H1 (cell line): ENCODE results near the gene CAMTA1. TPM values are rescaled to one million over a fixed set of nuclear protein-coding genes. Genes with fewer than 3 reads are reported as not detected.

ENCODE experiments used
- CTCF ChIA-PET: fragments of 300-600 bp; sonication (Branson Sonifier 250); formaldehyde crosslinking; loops from one replicate; lab custom pipeline; 2021; ENCODE audit not compliant: partially characterized antibody; lab: Charles Lee
- POLR2A ChIA-PET: fragments of 300-600 bp; sonication (Branson Sonifier 250); formaldehyde crosslinking; loops from one replicate; lab custom pipeline; 2021; ENCODE audit warnings: inconsistent platforms; ENCODE audit not compliant: partially characterized antibody; lab: Charles Lee
- DNase-seq, 2 experiments: peaks; one replicate each; pipeline versions ENCODE4 v3.0.0 to v3.0.0-alpha.2; 2010 to 2022; ENCODE audit warnings: low spot score in 2 of 2, low read depth in 1 of 2, mixed read lengths in 1 of 2
- FAIRE-seq: peaks from 2 replicates; lab custom pipeline; 2011; peaks lifted over from hg19 to GRCh38; lab: Jason Lieb, UNC
- H2AFZ ChIP-seq: 2 replicates; pipeline ENCODE4 v1.8.1; 2012; ENCODE audit warnings: low read length, inconsistent platforms
- H2AK5ac ChIP-seq: 2 replicates; pipeline ENCODE4 v1.6.1; 2013; ENCODE audit warnings: low read depth, low read length
- H2BK120ac ChIP-seq: replicated peaks from 2 replicates; pipeline ENCODE3; 2013; ENCODE audit warnings: low read depth, low read length, inconsistent platforms
- H2BK12ac ChIP-seq: 2 replicates; pipeline ENCODE4 v1.6.1; 2013; ENCODE audit warnings: low read depth, low read length
- H2BK15ac ChIP-seq: 2 replicates; pipeline ENCODE4 v1.6.1; 2013; ENCODE audit warnings: low read length
- H2BK20ac ChIP-seq: 2 replicates; pipeline ENCODE4 v1.6.1; 2013; ENCODE audit warnings: low read length
- H2BK5ac ChIP-seq: 2 replicates; pipeline ENCODE4 v1.6.1; 2013; ENCODE audit warnings: low read depth, low read length
- H3K14ac ChIP-seq: 2 replicates; pipeline ENCODE4 v1.6.1; 2013; ENCODE audit warnings: inconsistent platforms; ENCODE audit not compliant: insufficient read length
- H3K18ac ChIP-seq: 2 replicates; pipeline ENCODE4 v1.6.1; 2013; ENCODE audit warnings: low read length; ENCODE audit errors: extremely low read depth
- H3K23ac ChIP-seq: 2 replicates; pipeline ENCODE4 v1.6.1; 2013; ENCODE audit warnings: inconsistent platforms; ENCODE audit not compliant: insufficient read length
- H3K23me2 ChIP-seq: 2 replicates; pipeline ENCODE4 v1.6.1; 2013; ENCODE audit warnings: low read depth, low read length
- H3K27ac ChIP-seq: 2 replicates; pipeline ENCODE4 v1.6.1; 2011; ENCODE audit warnings: low read depth, low read length, inconsistent platforms
- H3K27me3 ChIP-seq, 4 experiments: replicated peaks in 1 of 4; 1 replicate in 1 of 4; 2 replicates in 3 of 4; pipeline versions ENCODE4 v1.6.1 to v1.8.1; 2011 to 2013; ENCODE audit warnings: low read length in 3 of 4, mild to moderate bottlenecking in 3 of 4, inconsistent platforms in 2 of 4, mixed read lengths in 2 of 4, moderate library complexity in 1 of 4; ENCODE audit not compliant: control insufficient read depth in 3 of 4, insufficient read depth in 3 of 4; ENCODE audit errors: extremely low read depth in 1 of 4
- H3K36me3 ChIP-seq, 4 experiments: 2 replicates each; pipeline versions ENCODE4 v1.6.1 to v1.8.1; 2011 to 2013; ENCODE audit warnings: mild to moderate bottlenecking in 4 of 4, low read length in 3 of 4, moderate library complexity in 2 of 4, control low read depth in 1 of 4, inconsistent platforms in 1 of 4; ENCODE audit not compliant: insufficient read depth in 4 of 4, control insufficient read depth in 2 of 4
- H3K4ac ChIP-seq: replicated peaks from 2 replicates; pipeline ENCODE3; 2013; ENCODE audit warnings: low read length, low read depth, mixed read lengths, inconsistent platforms; ENCODE audit not compliant: insufficient read length
- H3K4me1 ChIP-seq, 4 experiments: replicated peaks in 1 of 4; 1 replicate in 1 of 4; 2 replicates in 3 of 4; pipeline versions ENCODE4 v1.6.1 to v1.8.1; 2011 to 2013; ENCODE audit warnings: low read length in 3 of 4, inconsistent platforms in 2 of 4, mixed read lengths in 1 of 4; ENCODE audit not compliant: insufficient read depth in 4 of 4, control insufficient read depth in 3 of 4
- H3K4me2 ChIP-seq, 2 experiments: 2 replicates each; pipeline versions ENCODE4 v1.6.1 to v1.8.1; 2011 to 2013; ENCODE audit warnings: low read depth in 2 of 2, low read length in 2 of 2, control low read depth in 1 of 2, inconsistent platforms in 1 of 2, mild to moderate bottlenecking in 1 of 2; ENCODE audit not compliant: insufficient read depth in 1 of 2
- H3K4me3 ChIP-seq, 4 experiments: fragments of 200-600, 300-600 bp in 1 of 4; sonication (generic), shearing (Covaris generic), sonication (Bioruptor Twin) in 1 of 4; 2 replicates each; pipeline versions ENCODE4 v1.5.1 to v1.8.1; 2011 to 2016; ENCODE audit warnings: low read length in 4 of 4, low read depth in 3 of 4, control low read depth in 2 of 4, inconsistent platforms in 2 of 4, mild to moderate bottlenecking in 2 of 4, mixed read lengths in 1 of 4, moderate library complexity in 1 of 4; ENCODE audit not compliant: insufficient read depth in 2 of 4; ENCODE audit errors: extremely low read depth in 1 of 4
- H3K56ac ChIP-seq: replicated peaks from 2 replicates; pipeline ENCODE3; 2013; ENCODE audit warnings: low read depth, mild to moderate bottlenecking, mixed read lengths, low read length, inconsistent platforms; ENCODE audit not compliant: insufficient read length
- H3K79me1 ChIP-seq: 2 replicates; pipeline ENCODE4 v1.6.1; 2013; ENCODE audit warnings: low read depth, low read length, control low read depth
- H3K79me2 ChIP-seq, 2 experiments: 2 replicates each; pipeline versions ENCODE4 v1.6.1 to v1.8.1; 2012 to 2013; ENCODE audit warnings: low read length in 2 of 2, mild to moderate bottlenecking in 2 of 2, inconsistent platforms in 1 of 2; ENCODE audit not compliant: insufficient read depth in 2 of 2, control insufficient read depth in 1 of 2
- H3K9ac ChIP-seq, 4 experiments: replicated peaks in 1 of 4; 1 replicate in 1 of 4; 2 replicates in 3 of 4; pipeline versions ENCODE4 v1.6.1 to v1.8.1; 2011 to 2013; ENCODE audit warnings: low read depth in 3 of 4, low read length in 3 of 4, control low read depth in 2 of 4, mild to moderate bottlenecking in 2 of 4, moderate library complexity in 2 of 4, inconsistent platforms in 1 of 4; ENCODE audit errors: extremely low read depth in 1 of 4
- H3K9me3 ChIP-seq, 2 experiments: 2 replicates each; pipeline versions ENCODE4 v1.6.1 to v1.8.1; 2012 to 2013; ENCODE audit warnings: mild to moderate bottlenecking in 2 of 2, moderate library complexity in 2 of 2, control low read depth in 1 of 2, inconsistent platforms in 1 of 2, low read depth in 1 of 2, low read length in 1 of 2, mixed read lengths in 1 of 2; ENCODE audit not compliant: insufficient read depth in 2 of 2
- H4K20me1 ChIP-seq, 2 experiments: replicated peaks in 1 of 2; 2 replicates each; pipeline versions ENCODE3 to v1.8.1; 2011 to 2013; ENCODE audit warnings: inconsistent platforms in 2 of 2, low read length in 2 of 2, mild to moderate bottlenecking in 1 of 2; ENCODE audit not compliant: insufficient read depth in 2 of 2, control insufficient read depth in 1 of 2
- H4K5ac ChIP-seq: 2 replicates; pipeline ENCODE4 v1.6.1; 2013; ENCODE audit warnings: low read length, low read depth, mixed read lengths, inconsistent platforms; ENCODE audit not compliant: insufficient read length
- H4K8ac ChIP-seq: 2 replicates; pipeline ENCODE4 v1.8.0; 2013; ENCODE audit warnings: mild to moderate bottlenecking, moderate library complexity, low read length, inconsistent platforms; ENCODE audit not compliant: insufficient read depth; ENCODE audit errors: extremely low read depth
- H4K91ac ChIP-seq: replicated peaks from 2 replicates; pipeline ENCODE3; 2013; ENCODE audit warnings: low read length, mixed read lengths, inconsistent platforms; ENCODE audit not compliant: insufficient read length
- BCL11A ChIP-seq, 2 experiments: IDR thresholded peaks; one replicate each; pipeline ENCODE4 v1.6.1; 2011; ENCODE audit warnings: low read depth in 2 of 2, low read length in 2 of 2, mild to moderate bottlenecking in 2 of 2
- CBX5 ChIP-seq: fragments of 300-800, 300-1000 bp; sonication (generic); IDR thresholded peaks from 2 replicates; pipeline ENCODE4 v1.7.1; 2016; ENCODE audit warnings: antibody characterized with exemption, low read length, low read depth
- CTBP2 ChIP-seq: IDR thresholded peaks from 2 replicates; pipeline ENCODE4 v1.7.0; 2011; ENCODE audit warnings: borderline replicate concordance, mild to moderate bottlenecking, moderate library complexity, mixed read lengths, low read length; ENCODE audit not compliant: insufficient read depth, insufficient read length
- HDAC6 ChIP-seq: IDR thresholded peaks from one replicate; pipeline ENCODE4 v1.7.1; 2012; ENCODE audit warnings: low read depth, mild to moderate bottlenecking, inconsistent platforms, low read length, moderate library complexity
- SAP30 ChIP-seq: fragments of 300-600 bp; sonication (generic); IDR thresholded peaks from 2 replicates; pipeline ENCODE4 v1.7.1; 2012; ENCODE audit warnings: low read length, moderate library complexity, mild to moderate bottlenecking, inconsistent platforms; ENCODE audit not compliant: insufficient read depth, insufficient replicate concordance
- SIN3A ChIP-seq, 2 experiments: IDR thresholded peaks in 1 of 2; conservative IDR thresholded peaks in 1 of 2; 2 replicates each; pipeline ENCODE4 v1.6.1; 2011 to 2012; ENCODE audit warnings: low read length in 2 of 2, improper control_type of control experiment in 1 of 2, low read depth in 1 of 2, mild to moderate bottlenecking in 1 of 2
- SP1 ChIP-seq: IDR thresholded peaks from 2 replicates; pipeline ENCODE4 v1.6.1; 2011; ENCODE audit warnings: low read depth, low read length
- WGBS, 2 experiments: shearing (Covaris generic) in 1 of 2; methylation state at CpG; one replicate each; pipeline versions ENCODE4 v1.1.6 to v1.1.7; 2013 to 2015; ENCODE audit warnings: low lambda C conversion rate in 2 of 2, mixed read lengths in 2 of 2, inconsistent platforms in 1 of 2, low coverage in 1 of 2, missing lambda C conversion rate in 1 of 2; ENCODE audit not compliant: insufficient replicate concordance in 2 of 2, insufficient coverage in 1 of 2, insufficient read length in 1 of 2; ENCODE audit errors: extremely low coverage in 1 of 2, missing lambda C conversion rate in 1 of 2; 5-methylcytosine and 5-hydroxymethylcytosine counted together
- polyA plus RNA-seq, 7 experiments: library from polyadenylated mRNA; depleted of rRNA in 3 of 7; stranded (reverse) in 5 of 7; unstranded in 2 of 7; fragments of >200 nt in 5 of 7; fragments of 200-250 nt in 2 of 7; gene quantifications; 1 replicate in 5 of 7; 2 replicates in 1 of 7; 4 replicates in 1 of 7; pipeline versions ENCODE4 v1.2.1 to v1.2.3, GENCODE V29; 2011 to 2013; ENCODE audit warnings: missing spikeins in 2 of 7, mixed read lengths in 2 of 7
- total RNA-seq: library from RNA; stranded (reverse); fragmentation: NEBNext Ultra II Directional; extraction: Animal tissue kit (Norgen Biotek cat#: 25700); gene quantifications from 2 replicates; pipeline ENCODE4 v1.2.1, GENCODE V29; 2021

Gene CAMTA1
- total and polyA plus RNA-seq, 2 of the 8 experiments (the other 6 are each of a cell fraction or from before 2014, with no cell fraction given) = 65.0 to 119 TPM

DNA sequence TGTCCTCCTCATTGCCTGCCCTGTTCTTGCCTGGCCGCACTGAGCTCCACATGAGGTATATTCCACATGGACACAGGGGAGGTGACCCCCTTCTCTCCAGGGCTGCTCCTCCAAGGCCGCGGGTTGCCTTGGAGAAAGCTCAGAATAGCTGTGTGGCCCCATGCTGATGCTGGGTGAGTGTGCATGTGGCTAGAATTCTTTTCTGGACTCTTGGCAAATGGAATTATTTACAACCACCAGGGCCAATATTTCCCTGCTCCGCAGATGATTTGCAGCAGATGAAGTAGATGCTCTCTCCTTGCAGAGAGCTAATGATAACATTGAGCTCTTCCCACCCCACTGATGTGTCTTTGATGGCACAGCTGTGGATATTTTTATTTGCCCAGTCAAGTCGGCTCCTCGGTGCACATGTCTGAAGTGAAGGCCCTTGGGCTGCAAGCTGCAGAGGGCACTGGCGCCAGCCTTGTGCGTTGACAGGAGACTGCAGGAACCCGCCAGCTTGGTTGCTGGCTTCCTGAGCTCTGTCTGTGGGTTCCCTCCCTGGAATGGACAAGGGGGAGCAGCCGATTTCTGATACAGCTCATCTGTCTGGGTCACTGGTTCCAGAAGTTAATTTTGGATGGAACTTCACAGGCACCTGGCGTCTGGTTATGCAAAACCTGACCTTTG, 581.2 kb downstream of the CAMTA1 start:
- Histone ChIP-seq H3K36me3 (no peaks in the 10 kb centered on the region), H4K91ac (no peak overlapping the region), H2AK5ac (no peak overlapping the region), H3K14ac (no peak overlapping the region), H3K23me2 (peaks cover 6% of the 10 kb centered on the region; the same call in 1 of the 2 replicates), H3K27me3 (no peaks in the 10 kb centered on the region; a peak in 1 of 7 replicates), H3K27ac (no peak overlapping the region), H3K4me2 (no peak overlapping the region), H3K4ac (no peak overlapping the region), H3K79me2 (no peaks in the 10 kb centered on the region), H2BK12ac (no peak overlapping the region), H3K9me3 (no peaks in the 10 kb centered on the region), H2BK5ac (no peak overlapping the region), H4K5ac (no peak overlapping the region), H2AFZ (no peak overlapping the region), H3K18ac (no peak overlapping the region), H3K79me1 (no peaks in the 10 kb centered on the region), H4K8ac (no peak overlapping the region; the same call in 1 of the 2 replicates), H3K23ac (no peak overlapping the region), H3K9ac (no peak overlapping the region; a peak in 2 of 7 replicates), H2BK15ac (no peak overlapping the region), H2BK120ac (no peak overlapping the region), H4K20me1 (no peaks in the 10 kb centered on the region), H3K56ac (no peak overlapping the region), H3K4me1 (no peaks in the 10 kb centered on the region), H2BK20ac (no peak overlapping the region), H3K4me3 (no peak overlapping the region)
- WGBS, 2 experiments = 86% methylated on average over 11 of the region's 11 CpGs; no CpG with 5 or more reads in 1 of the 2 experiments
- POLR2A ChIA-PET = interaction anchor here (1.2 kb wide), 1 partner anchor 13 kb away, joined by 3 read pairs; no protein-coding TSS in a partner anchor
- TF ChIP-seq HDAC6 (no peak), CBX5 (no peak), BCL11A (IDR thresholded peaks at IDR 0.05; ENCODE audit: low read depth in 2 of 2, low read length in 2 of 2) (no peak), SAP30 (no peak), SIN3A (conservative IDR thresholded peaks at IDR 0.05 in 1 of 2, IDR thresholded peaks at IDR 0.05 in 1 of 2; ENCODE audit: low read depth in 1 of 2, low read length in 2 of 2) (no peak), CTBP2 (no peak), SP1 (no peak)
- no peak for DNase-seq
- no peak for FAIRE-seq
- CTCF ChIA-PET = interaction anchor here (0.9 to 2.3 kb wide), 8 partner anchors 9 to 228 kb away, joined by 3 to 7 read pairs (median 5); no protein-coding TSS in a partner anchor
